ENCODE measurements around the gene CPEB4.

DNA sequence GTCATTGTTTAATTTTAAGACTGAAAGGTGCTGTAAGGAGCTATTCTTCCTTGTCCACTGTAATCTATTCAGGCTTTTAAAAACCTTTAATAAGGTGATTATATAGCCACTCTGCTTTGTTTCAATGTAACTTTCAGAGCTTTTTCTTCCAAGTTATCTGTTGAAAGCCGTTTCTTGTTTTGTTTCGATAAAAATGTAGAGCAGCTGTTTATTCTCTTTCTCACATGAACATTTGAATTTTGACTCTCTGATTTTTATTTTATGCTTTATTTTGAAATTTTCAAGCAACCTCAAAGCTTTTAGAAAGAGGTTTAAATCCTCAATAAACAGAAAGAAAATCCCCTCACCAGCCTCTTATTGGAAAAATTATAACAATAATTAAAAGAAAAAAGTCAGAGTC is 47.2 kb downstream of the CPEB4 start:
- TF ChIP-seq, protein P1, sequence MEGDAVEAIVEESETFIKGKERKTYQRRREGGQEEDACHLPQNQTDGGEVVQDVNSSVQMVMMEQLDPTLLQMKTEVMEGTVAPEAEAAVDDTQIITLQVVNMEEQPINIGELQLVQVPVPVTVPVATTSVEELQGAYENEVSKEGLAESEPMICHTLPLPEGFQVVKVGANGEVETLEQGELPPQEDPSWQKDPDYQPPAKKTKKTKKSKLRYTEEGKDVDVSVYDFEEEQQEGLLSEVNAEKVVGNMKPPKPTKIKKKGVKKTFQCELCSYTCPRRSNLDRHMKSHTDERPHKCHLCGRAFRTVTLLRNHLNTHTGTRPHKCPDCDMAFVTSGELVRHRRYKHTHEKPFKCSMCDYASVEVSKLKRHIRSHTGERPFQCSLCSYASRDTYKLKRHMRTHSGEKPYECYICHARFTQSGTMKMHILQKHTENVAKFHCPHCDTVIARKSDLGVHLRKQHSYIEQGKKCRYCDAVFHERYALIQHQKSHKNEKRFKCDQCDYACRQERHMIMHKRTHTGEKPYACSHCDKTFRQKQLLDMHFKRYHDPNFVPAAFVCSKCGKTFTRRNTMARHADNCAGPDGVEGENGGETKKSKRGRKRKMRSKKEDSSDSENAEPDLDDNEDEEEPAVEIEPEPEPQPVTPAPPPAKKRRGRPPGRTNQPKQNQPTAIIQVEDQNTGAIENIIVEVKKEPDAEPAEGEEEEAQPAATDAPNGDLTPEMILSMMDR (IDR thresholded peaks at IDR 0.05; ENCODE audit: extremely low read depth in 1 of 2, insufficient read depth in 1 of 2, low read depth in 1 of 2, low read length in 2 of 2): no peak
- no peak for TF ChIP-seq EZH2 (IDR thresholded peaks at IDR 0.05; ENCODE audit: borderline replicate concordance, low read depth, low read length, severe bottlenecking)
- TF ChIP-seq, protein P2, sequence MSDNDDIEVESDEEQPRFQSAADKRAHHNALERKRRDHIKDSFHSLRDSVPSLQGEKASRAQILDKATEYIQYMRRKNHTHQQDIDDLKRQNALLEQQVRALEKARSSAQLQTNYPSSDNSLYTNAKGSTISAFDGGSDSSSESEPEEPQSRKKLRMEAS (IDR thresholded peaks at IDR 0.05; ENCODE audit: insufficient read depth, insufficient read length): no peak

Measured in endothelial cell of umbilical vein (primary cell).